ENCODE results near the gene LRRC4C. TPM values are rescaled to one million over a fixed set of nuclear protein-coding genes. Genes with fewer than 3 reads are reported as not detected.

The LRRC4C gene
- total RNA-seq, 1 donor from 2014 or later = 1.5 TPM

- H3K27me3 ChIP-seq (ENCODE audit: control insufficient read depth, insufficient read depth, low read length) = no peaks in the 10 kb centered on the region
- H3K36me3 ChIP-seq (ENCODE audit: control insufficient read depth, insufficient read depth, low read length) = no peaks in the 10 kb centered on the region
- TF ChIP-seq CTCF (IDR thresholded peaks at IDR 0.05; ENCODE audit: insufficient read depth, low read length, poor library complexity, severe bottlenecking) = no peak
- H3K4me3 ChIP-seq (ENCODE audit: low read depth, low read length) = no peak overlapping the region
- no peak for DNase-seq (ENCODE audit: low read depth)
Observed at GRCh38 chr11:40387240-40387980, 1072.0 kb downstream of the LRRC4C start.

DNA sequence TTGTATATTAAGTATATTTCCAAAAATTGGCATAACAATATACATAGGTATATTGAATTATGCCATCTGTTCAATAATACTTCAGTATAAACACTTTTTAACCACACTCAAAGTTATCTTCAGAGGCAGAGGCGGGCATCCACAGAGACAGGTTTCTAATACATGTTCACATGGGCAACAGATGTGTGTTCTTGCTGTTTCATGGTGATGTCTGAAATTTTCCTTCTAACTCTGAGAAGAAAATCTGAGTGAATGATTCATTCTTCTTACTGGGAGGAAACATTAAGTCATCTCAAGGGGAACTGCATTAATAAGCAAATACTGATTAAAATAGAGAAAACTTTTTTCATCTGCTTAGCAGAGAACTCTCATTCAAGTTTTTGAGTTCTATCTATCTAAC is 1074.5 kb downstream of the LRRC4C start:
- DNase-seq (ENCODE audit: low read depth) = no peak
- no peaks in the 10 kb centered on the region for H3K36me3 ChIP-seq (ENCODE audit: control insufficient read depth, insufficient read depth, low read length)
- no peak overlapping the region for H3K4me3 ChIP-seq (ENCODE audit: low read depth, low read length)
- H3K27me3 ChIP-seq (ENCODE audit: control insufficient read depth, insufficient read depth, low read length) = no peaks in the 10 kb centered on the region
- TF ChIP-seq CTCF (IDR thresholded peaks at IDR 0.05; ENCODE audit: insufficient read depth, low read length, poor library complexity, severe bottlenecking) = no peak

DNA sequence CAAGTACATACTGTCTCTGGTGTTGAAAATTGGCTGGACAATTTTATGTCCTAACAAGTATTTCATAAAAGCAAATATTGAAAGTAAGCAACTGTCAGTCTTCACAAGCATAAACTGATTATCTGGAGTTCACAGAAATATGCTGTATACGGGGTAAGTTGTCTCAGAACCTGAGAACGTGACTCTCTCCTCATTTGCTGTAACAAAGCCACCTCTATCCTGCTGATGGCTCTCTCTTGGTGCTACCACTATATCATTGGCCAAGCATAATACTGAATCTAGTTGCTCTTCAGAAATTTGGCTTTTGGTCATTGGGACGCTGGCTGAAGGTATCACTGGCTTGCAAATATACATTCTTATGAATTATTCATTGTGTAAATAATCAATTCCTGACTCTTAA is 1078.0 kb downstream of the LRRC4C start:
- no peak overlapping the region for H3K4me3 ChIP-seq (ENCODE audit: low read depth, low read length)
- TF ChIP-seq CTCF (IDR thresholded peaks at IDR 0.05; ENCODE audit: insufficient read depth, low read length, poor library complexity, severe bottlenecking) = no peak
- no peak for DNase-seq (ENCODE audit: low read depth)
- no peaks in the 10 kb centered on the region for H3K36me3 ChIP-seq (ENCODE audit: control insufficient read depth, insufficient read depth, low read length)
- H3K27me3 ChIP-seq (ENCODE audit: control insufficient read depth, insufficient read depth, low read length) = no peaks in the 10 kb centered on the region

DNA sequence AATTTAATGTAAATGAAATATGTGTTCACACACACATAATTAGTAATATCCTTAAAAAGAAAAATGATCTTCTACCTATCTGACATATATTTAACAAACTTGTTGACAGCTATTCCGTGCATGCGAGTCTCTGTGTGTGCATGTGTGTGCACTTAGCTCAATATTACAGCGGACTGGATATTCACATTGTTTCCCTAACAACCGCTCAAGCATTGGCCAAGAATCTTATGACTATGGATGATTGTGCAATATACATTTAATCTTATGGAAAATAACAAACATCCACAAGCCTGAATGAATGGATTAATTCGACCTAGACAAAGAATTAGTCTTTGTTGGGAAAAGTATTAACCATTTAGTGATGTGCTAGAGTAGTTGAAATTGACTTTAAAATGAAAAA is 1078.6 kb downstream of the LRRC4C start:
- Histone ChIP-seq H3K36me3 (ENCODE audit: control insufficient read depth, insufficient read depth, low read length) (no peaks in the 10 kb centered on the region), H3K27me3 (ENCODE audit: control insufficient read depth, insufficient read depth, low read length) (no peaks in the 10 kb centered on the region), H3K4me3 (ENCODE audit: low read depth, low read length) (no peak overlapping the region)
- DNase-seq (ENCODE audit: low read depth) = no peak
- no peak for TF ChIP-seq CTCF (IDR thresholded peaks at IDR 0.05; ENCODE audit: insufficient read depth, low read length, poor library complexity, severe bottlenecking)

- Histone ChIP-seq H3K4me3 (ENCODE audit: low read depth, low read length) (no peak overlapping the region), H3K27me3 (ENCODE audit: control insufficient read depth, insufficient read depth, low read length) (no peaks in the 10 kb centered on the region), H3K36me3 (ENCODE audit: control insufficient read depth, insufficient read depth, low read length) (no peaks in the 10 kb centered on the region)
- DNase-seq (ENCODE audit: low read depth) = no peak
- TF ChIP-seq CTCF (IDR thresholded peaks at IDR 0.05; ENCODE audit: insufficient read depth, low read length, poor library complexity, severe bottlenecking) = no peak
Observed at GRCh38 chr11:40376331-40376730, 1083.1 kb downstream of the LRRC4C start.

Data from kidney epithelial cell (primary cell).